ENCODE results near the gene ZNF865. TPM values are rescaled to one million over a fixed set of nuclear protein-coding genes. Genes with fewer than 3 reads are reported as not detected.
A peak's percentile ranks its signal among the peaks of the same experiment; 100 is the strongest.

The ZNF865 gene
- total and polyA plus RNA-seq, 8 donors = 5.7 to 9.7 (median 7.8) TPM

- Histone ChIP-seq H3K9me3 (no peaks in the 10 kb centered on the region), H3K27ac (peak within 1 kb of the TSS; percentile 83 to 98 (median 97)), H3K27me3 (no peaks in the 10 kb centered on the region), H3K4me1 (peaks cover 0 to 13% (median 0%) of the 10 kb centered on the region in 3 donors), H3K4me3 (peak within 1 kb of the TSS; percentile 62 to 86 (median 78)), H3K36me3 (peaks cover 0 to 15% (median 3%) of the 10 kb centered on the region in 3 donors)
- FAIRE-seq = no peak
- ATAC-seq = peak; percentile 66 to 75 (median 70)
- 0 to 1% methylated on average over 48 to 93 of the region's 97 CpGs for WGBS, 2 donors
- intact Hi-C loops (cut with DNase I) = no loop called here
- TF ChIP-seq, protein P1, sequence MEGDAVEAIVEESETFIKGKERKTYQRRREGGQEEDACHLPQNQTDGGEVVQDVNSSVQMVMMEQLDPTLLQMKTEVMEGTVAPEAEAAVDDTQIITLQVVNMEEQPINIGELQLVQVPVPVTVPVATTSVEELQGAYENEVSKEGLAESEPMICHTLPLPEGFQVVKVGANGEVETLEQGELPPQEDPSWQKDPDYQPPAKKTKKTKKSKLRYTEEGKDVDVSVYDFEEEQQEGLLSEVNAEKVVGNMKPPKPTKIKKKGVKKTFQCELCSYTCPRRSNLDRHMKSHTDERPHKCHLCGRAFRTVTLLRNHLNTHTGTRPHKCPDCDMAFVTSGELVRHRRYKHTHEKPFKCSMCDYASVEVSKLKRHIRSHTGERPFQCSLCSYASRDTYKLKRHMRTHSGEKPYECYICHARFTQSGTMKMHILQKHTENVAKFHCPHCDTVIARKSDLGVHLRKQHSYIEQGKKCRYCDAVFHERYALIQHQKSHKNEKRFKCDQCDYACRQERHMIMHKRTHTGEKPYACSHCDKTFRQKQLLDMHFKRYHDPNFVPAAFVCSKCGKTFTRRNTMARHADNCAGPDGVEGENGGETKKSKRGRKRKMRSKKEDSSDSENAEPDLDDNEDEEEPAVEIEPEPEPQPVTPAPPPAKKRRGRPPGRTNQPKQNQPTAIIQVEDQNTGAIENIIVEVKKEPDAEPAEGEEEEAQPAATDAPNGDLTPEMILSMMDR (IDR thresholded peaks at IDR 0.05) = no peak
- DNase-seq = peak; percentile 85 to 94 (median 88)
Measured at GRCh38 chr19:55599842-55600661, 5.4 kb upstream of the ZNF865 start, which contains the start of gene ZNF524. ZNF524 (plus strand) TSS chr19:55600288; CDS start chr19:55602113, 1,825 bp downstream.

DNA sequence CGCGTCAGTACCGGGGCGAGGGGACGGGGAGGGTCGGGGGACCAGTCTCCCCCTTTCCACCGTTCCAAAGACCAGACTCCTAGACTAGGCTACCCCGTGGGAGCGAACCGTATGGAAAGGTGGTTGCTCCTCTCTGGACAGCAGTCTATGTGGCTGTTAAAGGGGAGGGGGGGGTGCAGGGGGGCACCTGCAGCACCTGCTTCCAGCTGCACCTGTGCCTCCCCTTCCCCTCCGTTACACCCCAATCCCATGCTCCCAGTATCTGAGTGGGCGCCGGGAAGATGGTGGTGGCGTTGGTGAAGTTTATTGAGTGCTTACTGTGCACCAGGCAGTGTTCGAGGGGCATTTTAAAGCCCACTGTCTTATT, 4.8 kb upstream of the ZNF865 start:
- TF ChIP-seq, protein P1 (IDR thresholded peaks at IDR 0.05) = no peak
- Histone ChIP-seq H3K27me3 (no peaks in the 10 kb centered on the region), H3K4me3 (peak overlapping the region; percentile 62 to 86 (median 78)), H3K9me3 (no peaks in the 10 kb centered on the region), H3K36me3 (peaks cover 0 to 11% (median under 1%) of the 10 kb centered on the region in 3 donors), H3K27ac (peak overlapping the region; percentile 83 to 98 (median 97)), H3K4me1 (peaks cover 0 to 13% (median 0%) of the 10 kb centered on the region in 3 donors)
- 3 to 7% methylated on average over 10 to 15 of the region's 15 CpGs for WGBS, 2 donors
- no peak for DNase-seq
- FAIRE-seq = no peak
- intact Hi-C loops (cut with DNase I) = no loop called here
- ATAC-seq = no peak

GRCh38 chr19:55601084-55601483, 4.4 kb upstream of the ZNF865 start:
- ATAC-seq (no peak), DNase-seq (no peak), FAIRE-seq (no peak)
- Histone ChIP-seq H3K4me3 (peak overlapping the region; percentile 62 to 86 (median 78)), H3K36me3 (peaks cover 0 to 6% (median 0%) of the 10 kb centered on the region in 3 donors), H3K9me3 (no peaks in the 10 kb centered on the region), H3K27me3 (no peaks in the 10 kb centered on the region), H3K4me1 (peaks cover 0 to 13% (median 0%) of the 10 kb centered on the region in 3 donors), H3K27ac (peak overlapping the region; percentile 83 to 98 (median 97))
- WGBS, 2 donors = 32 to 49% methylated on average over 4 of the region's 4 CpGs
- intact Hi-C loops (cut with DNase I) = no loop called here
- TF ChIP-seq, protein P1 (IDR thresholded peaks at IDR 0.05) = no peak

DNA sequence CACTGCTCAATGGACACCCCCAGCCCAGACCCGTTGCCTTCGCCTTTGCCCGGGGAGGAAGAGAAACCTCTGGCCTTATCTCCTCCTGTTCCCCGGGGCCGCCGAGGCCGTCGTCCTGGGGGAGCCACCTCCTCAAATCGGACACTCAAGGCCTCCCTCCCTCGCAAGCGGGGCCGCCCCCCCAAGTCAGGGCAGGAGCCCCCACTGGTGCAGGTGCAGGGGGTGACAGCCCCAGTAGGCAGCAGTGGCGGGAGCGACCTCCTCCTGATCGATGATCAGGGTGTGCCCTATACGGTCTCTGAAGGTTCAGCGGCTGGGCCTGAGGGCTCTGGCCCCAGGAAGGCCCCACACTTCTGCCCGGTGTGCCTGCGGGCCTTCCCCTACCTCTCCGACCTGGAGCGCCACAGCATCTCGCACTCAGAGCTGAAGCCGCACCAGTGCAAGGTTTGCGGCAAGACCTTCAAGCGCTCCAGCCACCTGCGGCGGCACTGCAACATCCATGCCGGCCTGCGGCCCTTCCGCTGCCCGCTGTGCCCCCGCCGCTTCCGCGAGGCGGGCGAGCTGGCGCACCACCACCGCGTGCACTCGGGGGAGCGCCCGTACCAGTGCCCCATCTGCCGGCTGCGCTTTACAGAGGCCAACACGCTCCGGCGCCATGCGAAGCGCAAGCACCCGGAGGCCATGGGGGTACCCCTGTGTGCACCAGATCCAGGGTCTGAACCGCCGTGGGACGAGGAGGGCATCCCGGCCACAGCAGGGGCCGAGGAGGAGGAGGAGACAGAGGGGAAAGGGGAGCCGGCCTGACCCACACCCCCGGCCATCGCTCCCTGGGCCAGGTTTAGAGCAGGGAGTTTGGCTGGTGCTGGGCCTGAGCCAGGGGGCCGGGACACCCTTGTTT, 3.1 kb upstream of the ZNF865 start:
- TF ChIP-seq, protein P1 (IDR thresholded peaks at IDR 0.05) = no peak
- Histone ChIP-seq H3K4me1 (peaks cover 0 to 20% (median 0%) of the 10 kb centered on the region in 3 donors), H3K27me3 (no peaks in the 10 kb centered on the region), H3K9me3 (no peaks in the 10 kb centered on the region), H3K36me3 (no peaks in the 10 kb centered on the region), H3K4me3 (no peak overlapping the region), H3K27ac (no peak overlapping the region)
- DNase-seq = peak in 5 of 6 donors; percentile 39 to 83 (median 60)
- 93% methylated on average over 60 of the region's 60 CpGs for WGBS, 2 donors
- ATAC-seq = no peak
- intact Hi-C loops (cut with DNase I) = no loop called here
- no peak for FAIRE-seq

All from pancreas (tissue), 10 donors.